GM19328 (cell line): ENCODE data around the gene USP2.

Experiments used
- ATAC-seq: cut with Tn5 transposase; IDR thresholded peaks from one replicate; pipeline ENCODE4 v1.9.1; 2021; ENCODE audit warnings: mild to moderate bottlenecking, moderate library complexity; ENCODE audit not compliant: unreplicated experiment

Gene USP2

GRCh38 chr11:119377112-119377901, 4.2 kb downstream of the USP2 start:
- no peak for ATAC-seq

DNA sequence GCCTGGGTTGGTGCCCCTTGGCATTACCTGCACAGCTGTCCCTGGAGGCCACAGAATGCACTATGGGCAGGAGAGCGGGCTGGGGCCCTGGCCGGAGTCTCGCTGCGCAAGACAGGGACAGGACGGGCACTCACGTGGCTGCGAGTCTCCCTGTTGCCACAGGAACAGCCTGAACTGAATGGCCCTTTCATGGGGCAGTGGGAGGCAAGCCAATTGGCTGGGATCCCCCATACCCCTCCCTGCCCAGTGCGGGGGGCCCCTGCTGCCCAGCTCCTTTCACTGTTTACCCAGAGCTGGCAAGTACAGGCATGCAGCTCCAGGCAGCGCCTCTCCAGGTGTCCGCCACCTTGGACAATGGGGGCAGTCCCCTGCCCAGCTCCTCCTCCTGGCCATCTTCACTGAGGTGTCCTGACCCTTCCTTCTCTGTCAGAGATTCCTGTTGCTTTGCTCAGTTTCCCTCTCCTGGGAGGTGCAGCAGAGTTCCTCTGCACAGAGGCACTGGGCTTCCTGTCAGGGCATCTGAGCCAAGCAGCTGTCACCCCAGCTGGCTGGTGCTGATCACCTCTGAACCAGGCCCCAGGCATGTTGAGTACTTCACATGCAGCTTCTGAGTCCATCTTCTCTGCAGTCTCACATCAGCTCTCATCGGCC, 5.2 kb downstream of the USP2 start:
- no peak for ATAC-seq

- no peak for ATAC-seq
These were observed 5.9 kb downstream of the USP2 start for GRCh38 chr11:119375337-119376196.

- ATAC-seq: no peak
These were observed 6.7 kb downstream of the USP2 start for GRCh38 chr11:119374632-119375336.

DNA sequence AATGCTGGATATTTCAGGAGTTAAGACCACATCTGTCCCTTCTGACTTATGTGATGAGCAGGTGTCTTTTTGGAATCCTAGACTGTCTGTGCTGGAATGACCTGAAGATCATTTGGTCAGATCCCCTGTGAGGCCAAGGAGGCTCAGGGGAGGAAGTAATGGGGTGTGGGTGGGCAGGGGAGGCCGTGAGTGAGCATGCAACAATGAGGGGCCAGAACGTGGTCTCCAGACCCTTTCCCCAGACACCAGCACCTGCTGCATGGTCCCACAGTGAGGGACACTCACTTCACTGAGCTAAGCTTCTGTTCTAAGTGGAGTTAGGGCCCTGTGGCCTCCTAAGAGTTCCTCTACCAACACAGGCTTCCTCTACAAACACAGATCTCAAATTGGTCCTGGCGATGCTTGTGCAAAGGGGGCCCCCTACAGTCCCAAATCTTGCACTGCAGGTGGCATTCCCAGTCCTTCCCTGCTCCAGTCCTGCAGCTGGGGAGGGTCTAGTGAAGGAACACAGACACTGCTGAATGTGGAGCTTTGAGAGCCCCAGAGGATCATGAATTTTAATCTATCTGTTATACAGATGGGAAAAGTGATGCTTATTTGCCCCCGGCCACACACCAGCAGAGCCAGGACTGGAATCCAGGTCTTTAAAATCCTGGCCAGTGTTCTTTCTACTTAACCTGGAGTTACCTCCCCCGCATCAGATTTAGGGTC, 7.4 kb downstream of the USP2 start:
- ATAC-seq: no peak

GRCh38 chr11:119373059-119373920, 8.2 kb downstream of the USP2 start:
- ATAC-seq: no peak

- ATAC-seq: no peak
These were observed 9.0 kb downstream of the USP2 start for GRCh38 chr11:119372260-119373058.

- no peak for ATAC-seq
These were observed 9.7 kb downstream of the USP2 start for GRCh38 chr11:119371778-119372182.

GRCh38 chr11:119371067-119371601, 10.4 kb downstream of the USP2 start:
- no peak for ATAC-seq

DNA sequence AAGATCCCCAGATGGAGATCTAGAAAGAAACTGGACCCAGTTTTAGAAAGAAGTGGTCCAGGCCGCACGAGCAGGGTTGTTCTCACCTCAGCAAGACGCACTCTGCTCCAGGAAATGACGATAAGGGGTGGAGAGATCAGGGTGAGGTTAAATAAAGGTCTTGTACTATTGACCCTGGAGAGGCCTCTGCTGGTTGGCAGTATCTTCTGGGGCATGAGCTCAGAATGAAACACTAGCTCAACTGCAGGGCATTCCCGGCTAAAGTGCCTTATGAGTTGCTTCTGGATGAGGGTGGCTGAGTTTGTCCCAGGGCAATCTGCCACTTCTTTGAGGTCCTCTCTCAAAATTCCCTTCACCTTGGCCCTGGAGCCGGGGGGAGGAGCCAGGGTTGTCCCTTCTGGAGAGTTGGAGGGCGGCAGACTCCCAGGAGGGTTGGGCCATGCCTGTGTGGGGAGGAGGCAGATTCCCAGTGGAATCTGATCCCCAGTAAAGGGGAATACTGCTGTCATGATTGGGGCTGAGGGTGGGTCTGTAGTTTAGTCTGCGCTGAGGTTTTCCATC, 10.9 kb downstream of the USP2 start:
- ATAC-seq: no peak

DNA sequence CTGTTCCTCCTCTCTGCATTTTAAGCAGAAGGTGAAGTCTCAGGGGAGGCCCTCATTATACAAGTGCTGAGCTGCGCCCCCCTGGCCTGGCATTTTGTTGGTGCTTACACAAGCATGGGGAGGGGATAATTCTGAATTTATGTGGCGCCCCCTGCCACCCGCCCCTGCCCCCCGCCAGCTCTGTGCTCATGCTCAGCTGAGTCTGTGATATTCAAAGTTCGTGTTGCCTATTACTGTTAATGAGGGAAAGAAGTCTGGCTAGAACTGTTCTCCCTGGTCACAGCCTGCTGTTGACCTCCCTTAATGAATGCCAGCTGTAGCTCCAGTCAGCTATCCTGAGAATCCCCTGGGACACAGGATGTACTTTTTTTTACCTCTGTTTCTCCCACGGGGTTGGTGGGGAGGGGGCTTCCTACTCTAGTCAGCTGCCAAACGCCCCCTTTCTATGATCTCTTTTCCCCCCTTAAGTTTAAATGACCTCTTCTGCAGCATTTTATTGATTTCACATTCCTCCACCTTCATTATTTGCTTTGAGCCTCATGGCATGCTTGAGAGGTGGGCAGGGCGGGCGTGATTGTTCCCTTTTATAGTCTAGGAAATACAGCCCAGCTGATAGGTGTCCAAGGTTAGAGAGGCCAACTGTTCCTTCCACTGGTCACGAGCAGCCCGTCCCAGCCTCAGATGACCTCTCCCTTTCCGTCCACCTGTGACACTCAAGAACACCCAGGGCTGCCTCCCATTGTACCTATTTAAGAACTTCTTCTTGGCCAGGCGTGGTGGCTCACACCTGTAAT, 12.2 kb downstream of the USP2 start:
- ATAC-seq: no peak

DNA sequence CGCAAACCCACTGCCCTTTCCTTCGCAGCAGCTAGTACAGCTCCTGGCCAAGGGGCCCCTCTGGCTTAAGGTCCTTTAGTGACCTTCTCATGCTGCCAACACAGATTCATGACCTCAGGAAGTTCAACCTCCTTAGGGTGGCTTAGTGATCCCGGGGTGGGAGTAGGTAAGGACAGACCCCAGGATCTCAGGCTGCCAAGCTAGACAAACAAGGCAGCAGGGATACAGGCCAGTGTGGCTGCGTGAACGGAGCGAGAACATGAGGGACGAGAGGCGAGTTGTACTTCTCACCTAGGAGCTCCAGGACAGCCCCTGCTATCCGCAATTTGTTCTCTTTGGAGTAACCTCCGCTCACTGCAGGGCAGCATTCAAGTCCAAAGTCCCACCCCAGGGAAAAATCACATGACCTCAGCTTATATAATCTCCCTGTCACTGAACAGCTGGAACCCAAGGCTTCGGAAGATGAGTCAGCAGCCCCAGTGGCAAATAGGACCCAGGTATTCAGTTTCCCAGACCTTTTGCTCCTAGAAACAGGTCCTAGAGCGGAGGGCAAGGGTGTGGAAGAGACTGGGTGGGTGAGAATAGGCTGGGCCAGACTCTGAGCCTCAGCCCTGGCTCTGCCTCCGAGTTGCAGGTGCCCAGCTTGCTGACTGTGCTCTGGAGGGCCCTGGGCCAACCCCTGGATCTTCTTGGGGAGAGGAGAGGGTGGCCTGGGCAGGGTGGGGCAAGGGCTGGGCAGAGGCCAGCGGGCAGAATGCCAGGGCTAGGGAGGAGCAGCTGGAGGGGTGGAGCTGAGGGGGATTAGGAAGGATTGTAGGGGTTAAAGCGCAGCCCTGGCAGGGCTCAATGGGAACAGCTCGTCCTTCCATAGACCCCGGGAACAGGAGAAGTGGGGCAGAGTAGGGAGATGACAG, 13.1 kb downstream of the USP2 start:
- no peak for ATAC-seq

DNA sequence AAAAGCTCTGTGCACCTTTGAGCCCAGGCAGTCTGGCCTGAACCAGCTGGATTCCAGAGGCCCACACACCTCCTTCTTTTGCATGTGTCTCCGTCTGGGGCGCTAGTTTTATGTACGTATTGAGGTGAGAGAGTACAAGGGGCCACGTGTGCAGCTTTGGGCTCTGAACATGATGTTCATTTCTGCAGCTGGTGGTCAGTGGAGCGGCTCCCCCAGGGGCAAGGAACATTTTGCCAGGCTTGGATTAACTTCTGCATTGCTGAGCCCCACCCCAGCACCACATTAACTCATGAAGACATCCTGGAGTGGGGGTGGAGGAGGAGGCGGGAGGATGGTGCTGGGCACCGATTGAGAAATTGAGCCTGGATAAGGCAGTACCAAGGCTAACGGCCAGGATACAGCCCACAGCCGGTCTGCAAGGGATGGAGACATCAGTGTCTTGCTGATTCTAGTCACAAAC, 13.8 kb downstream of the USP2 start:
- no peak for ATAC-seq

DNA sequence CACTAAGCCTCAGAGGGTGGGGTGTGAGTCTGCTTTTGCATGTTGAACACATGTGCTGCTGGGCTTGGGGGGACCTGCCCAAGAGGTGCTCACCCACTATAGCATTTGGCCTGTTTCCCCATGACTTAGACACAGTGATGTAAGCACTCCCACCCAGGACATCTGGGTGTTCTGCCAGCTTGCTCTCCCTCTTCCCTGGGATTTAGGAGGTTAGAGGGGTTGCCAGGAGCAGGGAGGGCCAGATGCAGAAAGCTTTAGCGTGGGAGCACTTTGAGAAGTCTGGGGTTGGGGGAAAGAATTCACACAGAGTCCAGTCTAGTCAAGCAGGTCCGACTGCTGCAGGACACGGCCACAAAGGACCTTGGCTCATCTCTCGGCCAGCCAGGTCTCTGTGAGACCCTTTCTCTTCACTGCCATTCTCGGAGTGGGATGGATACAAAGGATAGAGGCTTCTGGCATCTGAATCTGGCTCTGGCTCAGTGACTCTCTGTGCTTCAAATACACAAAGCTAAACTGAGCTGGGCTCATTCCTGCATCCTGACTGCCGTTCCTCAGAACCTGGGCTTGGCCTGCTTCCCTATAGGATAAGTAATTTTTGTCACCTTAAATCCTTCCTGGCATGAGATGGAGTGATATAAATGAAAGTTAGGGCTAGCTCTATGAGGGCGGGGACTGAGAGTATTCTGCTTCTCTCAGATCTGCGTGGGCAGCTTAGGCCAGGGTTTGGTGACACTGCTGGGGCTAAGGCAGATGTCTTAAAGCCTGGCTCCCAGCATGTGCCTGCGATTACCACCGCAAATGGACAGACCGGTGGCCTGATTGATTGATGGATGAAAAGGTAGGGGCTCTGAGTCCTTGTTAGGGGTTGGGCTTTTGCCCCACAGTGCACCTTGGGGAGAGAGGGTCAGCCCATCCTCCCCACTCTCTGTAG, 14.5 kb downstream of the USP2 start:
- no peak for ATAC-seq

GRCh38 chr11:119365071-119365591, 16.4 kb downstream of the USP2 start:
- ATAC-seq: no peak
